NB4 (cell line): ENCODE results near the gene CLK1.

Experiments
- DNase-seq: peaks from one replicate; pipeline ENCODE4 v3.0.0; 2010; ENCODE audit warnings: low read depth
- H3K4me3 ChIP-seq: one replicate; pipeline ENCODE4 v1.5.1; 2011; ENCODE audit warnings: mild to moderate bottlenecking, low read depth, low read length, moderate library complexity
- MYC ChIP-seq: IDR thresholded peaks from 2 replicates; pipeline ENCODE4 v1.6.1; 2011; ENCODE audit warnings: low read depth, low read length
- POLR2A ChIP-seq: IDR thresholded peaks from 2 replicates; pipeline ENCODE4 v1.6.1; 2011; ENCODE audit warnings: mild to moderate bottlenecking; ENCODE audit not compliant: insufficient read length; ENCODE audit errors: extremely low read depth
- TF ChIP-seq, protein P1 (sequence below): IDR thresholded peaks from 2 replicates; pipeline ENCODE4 v1.6.1; 2011; ENCODE audit warnings: low read depth, low read length
- TF ChIP-seq, protein P2 (sequence below): IDR thresholded peaks from one replicate; pipeline ENCODE4 v1.5.1; 2012; ENCODE audit warnings: low read depth, low read length

Gene CLK1

DNA sequence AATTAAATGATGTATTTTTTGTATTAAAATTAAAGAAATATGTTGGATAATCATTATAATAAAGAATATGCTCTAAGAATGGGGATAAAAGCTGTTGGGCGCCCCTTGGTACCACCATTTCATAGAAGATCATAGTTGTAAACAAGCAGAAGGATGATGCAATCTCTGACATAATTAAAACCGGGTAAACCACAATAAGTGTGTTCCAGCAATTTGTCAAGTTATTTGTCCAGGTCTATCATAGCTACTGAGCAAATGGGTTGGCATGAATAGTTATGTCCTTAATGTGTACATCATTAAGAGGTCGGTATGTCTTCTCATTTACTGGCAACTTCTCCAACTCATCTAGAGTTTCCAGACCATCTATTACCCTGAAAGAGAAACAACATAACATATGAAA lies 6.7 kb upstream of the CLK1 start:
- no peak for TF ChIP-seq POLR2A
- no peak for TF ChIP-seq MYC
- H3K4me3 ChIP-seq = no peak overlapping the region
- peak; percentile 63 for DNase-seq

DNA sequence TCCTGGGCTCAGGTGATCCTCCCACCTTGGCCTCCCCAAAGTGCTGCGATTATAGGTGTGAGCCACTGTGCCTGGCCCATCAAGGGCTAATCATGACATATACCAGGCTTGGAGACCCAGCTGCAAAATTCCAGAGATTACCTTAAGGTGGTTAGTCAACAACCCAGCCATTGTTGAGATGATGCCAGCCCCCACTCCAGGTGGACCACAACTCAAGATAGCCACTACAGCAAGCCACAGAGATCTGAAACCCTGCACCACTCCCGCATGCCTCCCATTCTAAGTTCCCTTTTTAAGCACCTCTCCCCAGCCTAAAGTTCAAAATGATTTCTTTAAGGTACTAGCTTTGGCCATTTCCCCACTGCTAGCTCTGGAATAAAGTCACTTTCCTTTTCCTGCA lies 4.6 kb upstream of the CLK1 start:
- TF ChIP-seq, protein P1, sequence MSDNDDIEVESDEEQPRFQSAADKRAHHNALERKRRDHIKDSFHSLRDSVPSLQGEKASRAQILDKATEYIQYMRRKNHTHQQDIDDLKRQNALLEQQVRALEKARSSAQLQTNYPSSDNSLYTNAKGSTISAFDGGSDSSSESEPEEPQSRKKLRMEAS = no peak
- no peak for TF ChIP-seq MYC
- TF ChIP-seq, protein P2, sequence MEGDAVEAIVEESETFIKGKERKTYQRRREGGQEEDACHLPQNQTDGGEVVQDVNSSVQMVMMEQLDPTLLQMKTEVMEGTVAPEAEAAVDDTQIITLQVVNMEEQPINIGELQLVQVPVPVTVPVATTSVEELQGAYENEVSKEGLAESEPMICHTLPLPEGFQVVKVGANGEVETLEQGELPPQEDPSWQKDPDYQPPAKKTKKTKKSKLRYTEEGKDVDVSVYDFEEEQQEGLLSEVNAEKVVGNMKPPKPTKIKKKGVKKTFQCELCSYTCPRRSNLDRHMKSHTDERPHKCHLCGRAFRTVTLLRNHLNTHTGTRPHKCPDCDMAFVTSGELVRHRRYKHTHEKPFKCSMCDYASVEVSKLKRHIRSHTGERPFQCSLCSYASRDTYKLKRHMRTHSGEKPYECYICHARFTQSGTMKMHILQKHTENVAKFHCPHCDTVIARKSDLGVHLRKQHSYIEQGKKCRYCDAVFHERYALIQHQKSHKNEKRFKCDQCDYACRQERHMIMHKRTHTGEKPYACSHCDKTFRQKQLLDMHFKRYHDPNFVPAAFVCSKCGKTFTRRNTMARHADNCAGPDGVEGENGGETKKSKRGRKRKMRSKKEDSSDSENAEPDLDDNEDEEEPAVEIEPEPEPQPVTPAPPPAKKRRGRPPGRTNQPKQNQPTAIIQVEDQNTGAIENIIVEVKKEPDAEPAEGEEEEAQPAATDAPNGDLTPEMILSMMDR = no peak
- TF ChIP-seq POLR2A = no peak
- peak; percentile 66 for DNase-seq
- H3K4me3 ChIP-seq = no peak overlapping the region

DNA sequence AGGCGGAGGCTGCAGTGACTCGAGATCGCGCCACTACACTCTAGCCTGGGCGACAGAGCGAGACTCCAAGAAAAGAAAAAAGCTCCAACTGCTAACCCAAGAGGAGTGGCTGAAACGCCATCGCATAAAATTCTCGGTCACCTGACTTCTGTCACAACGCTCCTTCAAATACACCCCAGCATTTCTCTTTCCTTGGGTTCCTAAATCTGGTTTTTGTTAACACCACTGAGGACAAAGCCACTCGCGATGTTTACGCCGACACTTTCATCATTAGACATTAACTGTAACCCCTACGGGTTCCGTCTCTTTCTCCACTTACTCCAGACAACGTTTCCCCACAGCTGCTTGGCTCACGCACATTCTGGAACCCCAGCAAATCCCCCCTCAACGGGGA lies 679 bp downstream of the CLK1 start:
- TF ChIP-seq, protein P2 = no peak
- no peak for TF ChIP-seq MYC
- TF ChIP-seq, protein P1 = no peak
- TF ChIP-seq POLR2A = no peak
- DNase-seq = no peak
- peak overlapping the region; percentile 84 for H3K4me3 ChIP-seq

DNA sequence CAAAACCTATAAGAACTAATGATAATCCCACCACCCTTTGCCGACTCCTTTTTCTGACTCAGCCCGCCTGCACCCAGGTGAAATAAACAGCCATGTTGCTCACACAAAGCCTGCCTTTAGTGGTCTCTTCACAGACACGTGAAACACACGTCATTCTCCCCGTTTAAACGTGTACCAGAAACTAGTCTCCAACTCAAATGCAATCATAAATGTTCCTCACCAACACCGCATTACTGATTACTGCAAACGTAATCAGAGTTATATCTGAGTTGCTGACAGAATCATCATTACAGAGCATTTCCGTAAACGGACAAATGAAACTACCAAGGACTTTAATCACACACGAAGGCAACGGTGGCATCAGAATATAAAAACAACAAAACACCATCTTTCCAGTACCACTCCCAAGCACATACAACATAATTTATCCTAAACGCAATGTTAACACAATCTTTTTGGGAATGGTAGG lies 1.9 kb downstream of the CLK1 start:
- DNase-seq = peak; percentile 62
- H3K4me3 ChIP-seq = peak overlapping the region; percentile 84
- TF ChIP-seq POLR2A = no peak
- TF ChIP-seq, protein P1 = peak; percentile 7; the same call in 1 of the 2 replicates

DNA sequence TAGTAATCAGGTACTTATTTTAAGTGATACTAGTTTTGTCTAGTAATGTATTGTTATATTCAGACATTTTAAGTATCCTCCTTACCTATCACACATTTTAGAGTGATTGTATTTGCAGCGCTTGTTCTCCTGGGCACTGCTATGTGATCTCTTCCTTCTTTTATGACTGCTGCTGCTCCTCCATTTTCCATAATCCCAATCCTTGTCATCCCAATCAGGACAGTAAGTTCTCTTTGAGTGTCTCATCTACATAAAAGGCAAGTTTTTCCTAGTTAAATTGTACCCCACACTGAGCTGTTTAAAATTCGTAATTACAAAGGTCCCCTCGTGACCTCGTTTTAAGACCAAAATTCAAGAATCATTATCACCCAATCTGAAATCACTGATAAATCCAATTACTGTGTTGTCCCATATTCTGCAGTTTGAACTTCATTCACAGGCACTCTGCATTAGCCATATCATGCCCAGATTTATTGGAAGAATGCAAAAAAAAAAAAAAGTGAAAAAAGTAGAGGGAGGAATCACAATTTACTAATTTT lies 2.8 kb downstream of the CLK1 start:
- no peak for TF ChIP-seq MYC
- no peak for TF ChIP-seq POLR2A
- TF ChIP-seq, protein P2 = no peak
- TF ChIP-seq, protein P1 = no peak
- DNase-seq = no peak
- H3K4me3 ChIP-seq = peak overlapping the region; percentile 84

DNA sequence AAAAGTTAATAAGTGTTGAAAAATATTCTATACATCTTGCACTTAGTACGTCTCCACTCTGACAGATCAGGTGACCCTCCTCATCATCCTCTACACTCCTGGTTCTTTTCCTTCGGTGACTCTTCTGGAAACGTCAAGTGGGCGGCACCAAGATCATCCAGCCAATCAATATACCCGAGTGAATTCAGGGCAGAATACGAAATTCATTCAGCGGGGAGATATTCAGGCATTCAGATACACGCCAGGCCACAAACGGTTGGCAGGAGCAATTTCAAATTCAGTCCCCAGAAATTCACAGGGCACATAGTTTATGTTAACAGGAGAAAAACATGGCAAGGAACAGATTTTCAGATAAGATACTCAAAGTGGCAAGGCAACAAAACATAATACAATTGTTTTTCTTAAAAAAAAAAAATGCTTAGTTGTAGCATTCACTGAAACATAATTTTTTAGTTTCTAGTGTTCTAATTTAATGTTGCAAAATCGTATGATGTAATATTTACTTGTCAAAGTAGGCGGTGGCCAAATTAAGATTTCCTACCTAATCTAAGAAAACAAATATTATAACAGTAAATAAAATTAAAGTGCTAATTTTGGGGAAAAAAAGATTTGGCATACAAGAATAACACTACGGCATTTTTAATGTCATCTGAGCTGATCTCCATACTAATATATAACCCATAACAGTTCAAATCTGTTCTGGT lies 4.2 kb downstream of the CLK1 start:
- TF ChIP-seq, protein P2 = no peak
- TF ChIP-seq, protein P1 = no peak
- TF ChIP-seq MYC = no peak
- TF ChIP-seq POLR2A = no peak
- peak overlapping the region; percentile 84 for H3K4me3 ChIP-seq
- no peak for DNase-seq
